Kidney epithelial cell (primary cell): ENCODE measurements around the gene DPEP3. TPM values are rescaled to one million over a fixed set of nuclear protein-coding genes. Genes with fewer than 3 reads are reported as not detected.

Experiments used
- DNase-seq: peaks from one replicate; pipeline ENCODE4 v3.0.0-alpha.2; 2010; ENCODE audit warnings: low read depth
- H3K27me3 ChIP-seq: 2 replicates; pipeline ENCODE4 v1.6.0; 2011; ENCODE audit warnings: low read length; ENCODE audit not compliant: control insufficient read depth, insufficient read depth
- H3K36me3 ChIP-seq: 2 replicates; pipeline ENCODE4 v1.5.1; 2011; ENCODE audit warnings: low read length; ENCODE audit not compliant: control insufficient read depth, insufficient read depth
- H3K4me3 ChIP-seq: 2 replicates; pipeline ENCODE4 v1.5.1; 2011; ENCODE audit warnings: low read depth, mild to moderate bottlenecking, control low read depth, low read length
- CTCF ChIP-seq: IDR thresholded peaks from 2 replicates; pipeline ENCODE4 v1.5.1; 2011; ENCODE audit warnings: mild to moderate bottlenecking, moderate library complexity, low read length, control low read depth, inconsistent platforms; ENCODE audit not compliant: insufficient read depth, poor library complexity, severe bottlenecking
- total RNA-seq: library from RNA; depleted of rRNA; stranded (reverse); fragments of >200 nt; gene quantifications from 2 replicates; pipeline ENCODE4 v1.2.3, GENCODE V29; 2015

DPEP3 gene
- total RNA-seq, 1 donor from 2014 or later: not detected

- H3K36me3 ChIP-seq: peaks cover 2% of the 10 kb centered on the region
- no peaks in the 10 kb centered on the region for H3K27me3 ChIP-seq
- DNase-seq: no peak
- H3K4me3 ChIP-seq: no peak overlapping the region
- TF ChIP-seq CTCF: no peak
These were observed 28.8 kb downstream of the DPEP3 start for GRCh38 chr16:67951485-67951884.

DNA sequence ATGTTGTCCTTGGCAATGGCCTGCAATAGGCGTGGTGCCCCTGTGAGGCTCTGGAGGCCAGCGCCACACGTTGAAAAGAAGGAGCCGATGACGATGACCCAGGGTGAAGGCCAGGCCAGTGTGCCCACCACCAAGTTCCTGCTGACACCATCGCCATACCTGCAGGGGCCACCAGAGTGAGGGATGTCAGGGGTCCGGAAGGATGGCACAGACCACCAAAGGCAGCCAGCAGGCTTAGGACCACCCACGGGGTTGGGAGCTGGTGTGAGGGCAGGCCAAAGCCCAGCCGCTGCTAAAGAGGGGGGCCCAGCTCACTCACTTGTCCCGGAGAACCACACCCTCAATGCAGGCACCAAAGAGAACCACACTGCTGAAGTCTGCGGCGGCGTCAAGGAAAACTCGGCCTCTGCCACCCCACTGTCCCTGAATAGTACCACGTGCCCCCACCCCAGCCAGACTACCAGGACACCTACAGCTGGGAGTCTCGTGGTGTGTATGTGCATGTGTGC, 29.9 kb downstream of the DPEP3 start:
- no peaks in the 10 kb centered on the region for H3K27me3 ChIP-seq

DNA sequence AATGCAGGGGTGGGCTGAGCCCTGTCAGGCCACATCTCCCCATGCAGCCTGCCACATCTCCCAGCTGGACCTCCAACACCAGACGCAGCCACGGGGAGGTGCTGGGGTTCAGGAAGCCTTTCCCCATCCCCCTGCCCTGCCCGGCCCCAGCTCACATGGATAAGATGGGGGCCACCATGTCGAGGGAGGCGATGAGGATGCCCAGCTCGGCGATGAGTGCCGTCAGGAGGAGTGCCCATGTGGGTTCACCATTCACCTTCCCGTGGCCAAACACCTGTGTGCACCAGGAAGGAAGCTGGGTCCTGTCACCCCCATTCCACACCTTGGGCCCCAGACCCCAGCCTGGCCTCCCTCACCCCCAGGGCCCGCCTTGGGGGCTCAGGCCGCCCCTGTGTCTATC, 30.7 kb downstream of the DPEP3 start:
- no peak overlapping the region for H3K4me3 ChIP-seq
- no peak for DNase-seq
- H3K36me3 ChIP-seq: peaks cover 2% of the 10 kb centered on the region
- H3K27me3 ChIP-seq: no peaks in the 10 kb centered on the region
- no peak for TF ChIP-seq CTCF

More for the DNA sequence above, 29.9 kb downstream of the DPEP3 start:
- peaks cover 4% of the 10 kb centered on the region for H3K36me3 ChIP-seq
- no peak for DNase-seq
- no peak overlapping the region for H3K4me3 ChIP-seq
- no peak for TF ChIP-seq CTCF

- no peak for DNase-seq
- Histone ChIP-seq H3K27me3 (no peaks in the 10 kb centered on the region), H3K36me3 (peaks cover 2% of the 10 kb centered on the region), H3K4me3 (no peak overlapping the region)
- no peak for TF ChIP-seq CTCF
These were observed 32.3 kb downstream of the DPEP3 start for GRCh38 chr16:67948015-67948414.

DNA sequence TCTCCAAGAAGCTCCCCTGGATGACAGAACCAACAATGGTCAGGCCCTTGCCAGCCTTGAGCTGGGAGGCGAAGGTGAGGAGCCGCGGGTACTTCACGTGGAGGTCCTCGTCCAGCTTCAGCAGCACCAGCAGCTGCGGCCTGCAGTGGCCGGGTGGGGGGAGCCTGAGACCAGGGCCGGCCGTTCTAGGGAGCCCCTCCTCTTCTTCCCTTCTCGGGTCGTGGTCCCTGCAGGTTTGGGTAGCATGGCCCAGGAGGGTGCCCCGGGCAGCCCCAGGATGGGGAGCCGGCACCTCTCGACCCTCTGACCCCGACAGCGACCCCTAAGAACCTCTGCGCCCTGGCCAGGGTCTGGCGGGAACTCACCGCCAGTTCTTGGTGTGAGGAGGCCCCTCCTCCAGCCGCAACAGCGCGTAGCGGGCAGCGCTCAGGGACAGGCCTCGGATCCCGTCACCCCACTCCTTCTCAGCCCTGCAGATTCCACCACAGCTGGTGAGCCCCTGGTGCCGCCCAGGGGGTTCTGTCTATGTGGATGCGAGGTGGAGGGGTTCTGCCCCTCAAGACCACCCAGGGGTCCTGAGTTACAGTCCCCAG, 33.2 kb downstream of the DPEP3 start:
- Histone ChIP-seq H3K27me3 (no peaks in the 10 kb centered on the region), H3K36me3 (peaks cover 2% of the 10 kb centered on the region), H3K4me3 (no peak overlapping the region)
- no peak for DNase-seq
- no peak for TF ChIP-seq CTCF

GRCh38 chr16:67946128-67946569, 34.1 kb downstream of the DPEP3 start:
- DNase-seq: no peak
- H3K27me3 ChIP-seq: no peaks in the 10 kb centered on the region
- TF ChIP-seq CTCF: no peak
- H3K4me3 ChIP-seq: no peak overlapping the region
- peaks cover 1% of the 10 kb centered on the region for H3K36me3 ChIP-seq
